SK-N-SH (cell line): ENCODE results near the gene MPV17L2. TPM values are rescaled to one million over a fixed set of nuclear protein-coding genes. Genes with fewer than 3 reads are reported as not detected.
A peak's percentile ranks its signal among the peaks of the same experiment; 100 is the strongest.

ENCODE experiments used
- CTCF ChIA-PET: fragments of 300-600, 350-600 bp; formaldehyde crosslinking; extraction: SDS; loops from one replicate; lab custom pipeline; 2021; lab: Yijun Ruan, JAX
- POLR2A ChIA-PET: fragments of 350-600 bp; sonication (Branson Sonifier 250); formaldehyde crosslinking; extraction: SDS; loops from one replicate; lab custom pipeline; 2020; ENCODE audit warnings: antibody characterized with exemption, inconsistent platforms; lab: Yijun Ruan, JAX
- DNase-seq: peaks from one replicate; pipeline ENCODE4 v3.0.0; 2012
- H2AFZ ChIP-seq: fragments of 200-600 bp; sonication (generic); 2 replicates; pipeline ENCODE4 v1.8.1; 2016; ENCODE audit warnings: antibody characterized with exemption, mild to moderate bottlenecking, low read depth
- H3F3A ChIP-seq: fragments of 200-600 bp; sonication (generic); replicated peaks from 2 replicates; pipeline ENCODE3; 2016; ENCODE audit warnings: antibody characterized with exemption, mild to moderate bottlenecking; ENCODE audit not compliant: insufficient read depth
- H3K27ac ChIP-seq, 2 experiments: fragments of 200-500 bp in 1 of 2; fragments of 200-600 bp in 1 of 2; sonication (Bioruptor generic) in 1 of 2; sonication (generic), shearing (Covaris generic) in 1 of 2; 2 replicates each; pipeline versions ENCODE4 v1.5.1 to v1.6.1; 2014 to 2016; ENCODE audit warnings: low read depth in 2 of 2, inconsistent platforms in 1 of 2, low read length in 1 of 2, mild to moderate bottlenecking in 1 of 2, mixed read lengths in 1 of 2
- H3K27me3 ChIP-seq: fragments of 200-600 bp; sonication (generic), shearing (Covaris generic); 2 replicates; pipeline ENCODE4 v1.6.1; 2016; ENCODE audit warnings: mixed run types; ENCODE audit not compliant: insufficient read depth
- H3K36me3 ChIP-seq, 2 experiments: fragments of 200-500 bp in 1 of 2; fragments of 200-600 bp in 1 of 2; sonication (Bioruptor generic) in 1 of 2; sonication (generic) in 1 of 2; replicated peaks in 1 of 2; 2 replicates each; pipeline versions ENCODE3 to v1.5.1; 2014 to 2016; ENCODE audit warnings: low read length in 1 of 2, mild to moderate bottlenecking in 1 of 2; ENCODE audit not compliant: insufficient read depth in 2 of 2, control insufficient read depth in 1 of 2
- H3K4me1 ChIP-seq, 2 experiments: fragments of 200-500 bp in 1 of 2; fragments of 200-600 bp in 1 of 2; sonication (Bioruptor generic) in 1 of 2; sonication (generic), shearing (Covaris generic) in 1 of 2; 2 replicates each; pipeline versions ENCODE4 v1.5.1 to v1.6.1; 2014 to 2016; ENCODE audit warnings: low read depth in 1 of 2, low read length in 1 of 2, mixed run types in 1 of 2; ENCODE audit not compliant: insufficient read depth in 2 of 2, control insufficient read depth in 1 of 2
- H3K4me2 ChIP-seq: fragments of 200-600 bp; sonication (generic), shearing (Covaris generic); 2 replicates; pipeline ENCODE4 v1.6.1; 2017; ENCODE audit warnings: mixed run types
- H3K4me3 ChIP-seq, 2 experiments: fragments of 200-500 bp in 1 of 2; fragments of 200-600 bp in 1 of 2; sonication (Bioruptor generic) in 1 of 2; sonication (generic), shearing (Covaris generic) in 1 of 2; 2 replicates each; pipeline versions ENCODE4 v1.5.1 to v1.8.1; 2014 to 2016; ENCODE audit warnings: low read depth in 2 of 2, inconsistent platforms in 1 of 2, low read length in 1 of 2, mild to moderate bottlenecking in 1 of 2, mixed read lengths in 1 of 2, moderate library complexity in 1 of 2
- H3K79me2 ChIP-seq: fragments of 200-600 bp; sonication (generic); 2 replicates; pipeline ENCODE4 v1.8.1; 2017; ENCODE audit warnings: mild to moderate bottlenecking; ENCODE audit not compliant: insufficient read depth
- H3K9ac ChIP-seq: fragments of 200-600 bp; sonication (generic); 2 replicates; pipeline ENCODE4 v1.6.1; 2017; ENCODE audit warnings: mixed run types
- H3K9me2 ChIP-seq: fragments of 200-600 bp; sonication (generic); 2 replicates; pipeline ENCODE4 v1.6.1; 2017; ENCODE audit warnings: mixed run types
- H3K9me3 ChIP-seq: fragments of 200-600 bp; sonication (generic); 2 replicates; pipeline ENCODE4 v1.6.1; 2017; ENCODE audit warnings: mixed run types, mild to moderate bottlenecking, moderate library complexity
- H4K20me1 ChIP-seq: fragments of 200-600 bp; sonication (generic); 2 replicates; pipeline ENCODE4 v1.6.1; 2017; ENCODE audit warnings: mild to moderate bottlenecking, mixed run types; ENCODE audit not compliant: insufficient read depth
- CHD2 ChIP-seq: fragments of 150-350 bp; IDR thresholded peaks from 2 replicates; pipeline ENCODE4 v1.6.1; 2018; ENCODE audit warnings: low read length; ENCODE audit not compliant: partially characterized antibody
- CTCF ChIP-seq: fragments of 200-600 bp; sonication (generic); IDR thresholded peaks from 2 replicates; pipeline ENCODE4 v1.6.1; 2017; ENCODE audit warnings: antibody characterized with exemption, mild to moderate bottlenecking, moderate library complexity
- MAX ChIP-seq: IDR thresholded peaks from 2 replicates; pipeline ENCODE4 v1.4.0; 2012; ENCODE audit warnings: low read depth
- MXI1 ChIP-seq: IDR thresholded peaks from 2 replicates; pipeline ENCODE4 v1.6.1; 2012; ENCODE audit warnings: mild to moderate bottlenecking, low read depth, low read length, improper control_type of control experiment
- NFIC ChIP-seq: IDR thresholded peaks from 2 replicates; pipeline ENCODE4 v1.4.0; 2012; ENCODE audit warnings: borderline replicate concordance
- RAD21 ChIP-seq: IDR thresholded peaks from 2 replicates; pipeline ENCODE4 v1.6.1; 2012; ENCODE audit warnings: mild to moderate bottlenecking, low read length
- RCOR1 ChIP-seq: fragments of 150-350 bp; IDR thresholded peaks from 2 replicates; pipeline ENCODE4 v1.6.1; 2017; ENCODE audit warnings: antibody characterized with exemption, low read length
- SMC3 ChIP-seq: IDR thresholded peaks from 2 replicates; pipeline ENCODE4 v1.6.1; 2012; ENCODE audit warnings: low read depth, low read length, improper control_type of control experiment
- TAF1 ChIP-seq: IDR thresholded peaks from 2 replicates; pipeline ENCODE4 v1.6.1; 2012; ENCODE audit warnings: low read depth, mild to moderate bottlenecking, low read length, moderate library complexity, borderline replicate concordance
- USF2 ChIP-seq: fragments of 150-350 bp; IDR thresholded peaks from 2 replicates; pipeline ENCODE4 v1.6.1; 2017; ENCODE audit warnings: antibody characterized with exemption, low read length, low read depth, borderline replicate concordance
- WGBS: methylation state at CpG from one replicate; pipeline ENCODE4 v1.1.6; 2017; ENCODE audit warnings: low lambda C conversion rate; 5-methylcytosine and 5-hydroxymethylcytosine counted together
- polyA plus RNA-seq, 3 experiments: library from polyadenylated mRNA; depleted of rRNA; stranded (reverse); fragments of >200 nt; gene quantifications; 2 replicates each; pipeline ENCODE4 v1.2.3, GENCODE V29; 2012

MPV17L2 gene
- polyA plus RNA-seq, 1 of the 3 experiments (the other 2 are of a cell fraction): 17.5 TPM

- TF ChIP-seq CHD2: no peak
Observed at GRCh38 chr19:18202397-18202777, 9.4 kb downstream of the MPV17L2 start (continued).

GRCh38 chr19:18202778-18203407 is 9.9 kb downstream of the MPV17L2 start:
- Histone ChIP-seq H3F3A (no peaks in the 10 kb centered on the region), H4K20me1 (no peaks in the 10 kb centered on the region), H3K4me3 (peak overlapping the region; percentile 71 to 82), H3K4me2 (peak overlapping the region; percentile 94), H3K36me3 (peaks cover 0 to 5% of the 10 kb centered on the region in 2 experiments), H3K9ac (no peak overlapping the region; the same call in 1 of the 2 replicates), H3K27ac (no peak overlapping the region), H3K27me3 (no peaks in the 10 kb centered on the region), H2AFZ (peak overlapping the region; percentile 71; the same call in 1 of the 2 replicates), H3K9me3 (no peaks in the 10 kb centered on the region), H3K9me2 (no peaks in the 10 kb centered on the region), H3K79me2 (no peaks in the 10 kb centered on the region), H3K4me1 (peaks cover 4 to 17% of the 10 kb centered on the region in 2 experiments; a peak in 2 of 4 replicates)
- ChIA-PET POLR2A (interaction anchor here (2.1 kb wide), 1 partner anchor 10 kb away, joined by 5 read pairs; the partner anchor contains the start of gene MPV17L2), CTCF (interaction anchor here (1.1 to 20.7 kb wide), 9 partner anchors 10 to 195 kb away, joined by 3 to 505 read pairs (median 6); partner anchors contain the start of genes ARRDC2, JUND, MPV17L2 and PDE4C)
- WGBS: 58% methylated on average over 2 of the region's 32 CpGs
- peak; percentile 70 for DNase-seq
- TF ChIP-seq SMC3 (peak; percentile 39), NFIC (no peak), RCOR1 (no peak), USF2 (peak; percentile 28; the same call in 1 of the 2 replicates), RAD21 (peak; percentile 52; the same call in 1 of the 2 replicates), CTCF (peak; percentile 44), CHD2 (no peak), MAX (peak; percentile 68; the same call in 1 of the 2 replicates), TAF1 (no peak), MXI1 (peak; percentile 83)
